ENCODE results near the gene RGS9BP.
"Not testable (repeated sequence)": the region's sequence is repeated elsewhere in the genome, so short reads cannot be mapped to it uniquely, and the experiment has no call there.

Gene RGS9BP

DNA sequence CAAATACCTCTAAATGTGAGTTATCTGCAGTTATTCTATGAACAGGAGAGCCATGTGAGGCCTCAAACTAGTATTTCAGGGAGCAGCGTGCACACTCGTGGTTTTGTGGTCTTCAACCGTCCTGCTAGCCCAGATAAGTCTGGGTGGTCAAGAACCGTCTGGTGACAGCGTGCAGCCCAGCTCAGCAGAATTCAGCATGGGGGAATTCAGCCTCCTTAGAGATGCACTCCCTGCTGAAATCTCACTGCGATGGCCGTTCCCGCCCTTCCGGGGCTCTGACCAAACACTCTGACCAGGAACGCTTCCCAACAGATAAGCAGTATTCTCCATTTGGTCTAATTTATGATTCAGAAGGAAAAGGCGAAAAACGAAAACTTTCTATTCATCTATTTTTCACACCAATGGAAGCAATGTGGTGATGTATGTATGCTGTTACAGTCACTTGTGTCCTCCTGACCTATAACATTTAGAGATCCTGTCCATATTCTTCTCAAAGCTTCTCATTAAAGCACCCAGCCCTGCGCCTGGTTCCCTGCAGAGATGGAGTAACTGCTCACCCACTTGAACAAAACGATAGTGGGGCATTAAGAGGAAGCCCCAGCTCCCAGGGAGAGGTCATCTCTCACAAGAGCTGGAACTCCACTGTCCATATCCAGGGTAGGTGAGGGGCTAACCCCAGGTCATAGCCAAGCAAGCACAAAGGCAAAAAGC is 3.6 kb upstream of the RGS9BP start:
- DNase-seq (ENCODE audit: low spot score), result no peak
- FAIRE-seq, result no peak

DNA sequence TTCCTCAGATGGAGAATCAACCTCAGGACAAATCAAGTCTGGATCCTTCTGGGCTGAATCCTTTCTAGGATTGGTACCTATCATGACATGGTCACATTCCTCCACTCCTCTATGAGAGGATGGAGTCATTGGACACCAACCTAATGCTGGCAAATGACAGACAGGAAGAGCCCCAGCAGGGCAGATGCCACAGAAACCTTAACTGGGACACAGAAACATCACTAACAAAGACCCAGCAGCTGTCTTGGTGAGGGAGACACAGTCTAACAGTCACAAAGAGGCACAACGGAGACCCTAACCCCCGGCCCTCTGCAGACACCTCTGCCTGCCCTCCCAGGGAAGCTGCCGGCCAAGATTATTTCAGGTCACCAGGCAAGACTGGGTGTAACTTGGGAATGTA is 2.8 kb upstream of the RGS9BP start:
- DNase-seq (ENCODE audit: low spot score) (no peak), FAIRE-seq (no peak)

DNA sequence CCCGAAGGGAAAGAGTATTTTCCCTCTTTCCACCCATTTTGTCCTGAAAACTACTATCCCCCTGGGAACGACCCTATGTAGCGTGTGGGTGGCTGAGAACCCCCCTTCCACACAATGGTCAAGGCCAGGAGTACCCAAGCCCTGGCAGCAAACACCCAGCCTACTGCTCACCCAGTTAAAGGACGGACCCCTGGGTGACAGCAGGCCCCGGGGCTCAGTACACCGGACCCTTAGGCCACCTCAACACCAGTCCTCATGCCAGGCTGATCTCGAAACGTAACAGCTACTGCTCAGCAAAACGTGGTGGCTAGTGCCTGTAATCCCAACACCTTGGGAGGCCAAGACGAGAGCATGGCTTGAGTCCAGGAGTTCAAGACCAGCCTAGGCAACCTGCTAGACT is 2.1 kb upstream of the RGS9BP start:
- no peak for DNase-seq (ENCODE audit: low spot score)
- FAIRE-seq, result no peak

DNA sequence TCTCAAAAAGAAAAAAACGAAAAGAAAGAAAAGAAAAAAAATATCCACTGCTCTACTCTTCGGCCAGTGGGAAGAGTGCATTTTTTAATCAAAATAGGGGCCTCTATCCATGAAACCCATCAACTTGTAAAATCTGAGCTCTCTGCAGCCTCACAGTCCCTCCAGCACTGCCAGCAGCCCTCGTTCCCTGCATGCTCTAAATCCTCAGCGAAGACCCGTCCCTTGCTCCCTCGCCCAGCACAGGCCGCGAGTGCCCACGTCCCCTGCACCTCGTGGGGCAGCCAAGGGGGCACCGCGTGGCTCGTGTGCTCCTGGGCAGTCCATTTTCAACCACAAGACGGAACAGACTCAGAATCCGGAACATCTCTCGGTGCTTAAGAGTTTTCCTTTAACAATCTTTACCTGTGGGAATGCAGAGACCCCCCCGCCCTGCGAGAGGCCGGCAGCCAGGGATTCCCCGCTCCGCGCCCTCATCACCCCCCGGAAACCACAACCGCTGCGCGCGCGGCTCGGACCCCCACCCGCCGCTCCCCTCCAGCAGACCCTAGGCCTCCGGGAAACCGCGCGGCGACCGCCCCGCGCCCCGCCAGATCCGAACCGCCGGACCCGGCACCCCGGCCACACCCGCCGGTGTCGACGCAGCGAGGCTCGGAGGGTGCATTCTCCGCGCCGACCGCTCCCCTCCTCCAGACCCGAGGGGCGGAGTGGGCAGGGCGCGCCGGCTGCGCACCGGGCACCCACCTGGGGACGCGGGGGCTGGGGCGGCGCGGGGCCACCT is 1.3 kb upstream of the RGS9BP start:
- DNase-seq (ENCODE audit: low spot score), result no peak
- FAIRE-seq, result no peak

DNA sequence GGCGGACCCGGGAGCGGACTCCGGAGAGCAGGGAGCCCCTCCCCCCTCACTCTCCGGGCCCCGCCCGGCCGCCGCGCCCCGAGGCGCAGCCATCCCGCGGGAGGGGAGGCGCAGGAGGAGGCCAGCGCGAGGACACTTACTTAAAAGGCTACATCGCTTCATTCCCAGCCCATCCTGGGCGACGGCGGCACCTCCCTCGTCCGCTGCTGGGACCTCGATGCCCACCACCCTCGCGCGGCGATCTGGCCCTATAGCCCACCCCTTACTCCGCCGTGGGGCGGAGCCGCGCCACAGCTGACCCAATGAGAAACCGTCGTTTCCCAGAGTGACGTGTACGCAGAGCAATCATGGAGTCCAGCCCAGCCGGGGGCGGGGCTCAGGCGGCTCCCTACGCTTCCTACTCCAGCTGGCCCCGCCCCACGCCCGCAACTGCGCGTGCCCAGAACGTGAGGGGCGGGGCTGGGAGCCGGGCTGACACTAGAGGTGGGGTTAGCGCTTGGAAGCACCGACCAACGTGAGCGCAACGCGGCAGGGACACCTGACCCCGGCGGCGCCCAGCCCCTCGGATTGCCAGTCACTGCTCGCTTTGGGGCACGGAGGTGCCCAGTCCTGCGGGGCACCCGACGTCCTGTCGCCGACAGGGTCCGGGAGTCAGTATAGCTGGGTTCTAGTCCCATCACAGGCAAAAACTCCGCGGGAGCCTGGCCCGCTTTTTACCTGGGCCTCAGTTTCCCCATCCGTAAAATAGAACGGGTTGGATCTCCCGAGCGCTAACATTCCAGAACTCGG is 523 bp upstream of the RGS9BP start, which contains the start of gene ANKRD27:
Gene ANKRD27 (minus strand): TSS at position 250 of the 789 bp plus-strand sequence. CDS start 16,165 bp downstream, outside the sequence.
- FAIRE-seq, result peak; percentile 74
- DNase-seq (ENCODE audit: low spot score), result peak; percentile 93

DNA sequence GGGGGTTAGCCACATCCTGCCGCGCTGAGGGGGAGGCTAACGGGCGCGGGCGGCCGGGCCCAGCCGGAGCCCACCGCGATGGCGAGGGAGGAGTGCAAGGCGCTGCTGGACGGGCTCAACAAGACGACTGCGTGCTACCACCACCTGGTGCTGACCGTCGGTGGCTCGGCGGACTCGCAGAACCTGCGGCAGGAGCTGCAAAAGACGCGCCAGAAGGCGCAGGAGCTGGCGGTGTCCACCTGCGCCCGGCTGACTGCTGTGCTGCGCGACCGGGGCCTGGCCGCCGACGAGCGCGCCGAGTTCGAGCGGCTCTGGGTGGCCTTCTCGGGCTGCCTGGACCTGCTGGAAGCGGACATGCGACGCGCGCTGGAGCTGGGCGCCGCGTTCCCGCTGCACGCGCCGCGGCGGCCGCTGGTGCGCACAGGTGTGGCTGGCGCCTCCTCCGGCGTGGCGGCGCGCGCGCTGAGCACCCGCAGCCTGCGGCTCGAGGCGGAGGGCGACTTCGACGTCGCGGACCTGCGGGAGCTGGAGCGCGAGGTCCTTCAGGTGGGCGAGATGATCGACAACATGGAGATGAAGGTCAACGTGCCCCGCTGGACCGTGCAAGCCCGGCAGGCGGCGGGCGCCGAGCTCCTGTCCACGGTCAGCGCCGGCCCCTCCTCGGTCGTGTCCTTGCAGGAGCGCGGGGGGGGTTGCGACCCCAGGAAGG is 692 bp downstream of the RGS9BP start:
- FAIRE-seq, result no peak
- no peak for DNase-seq (ENCODE audit: low spot score)

DNA sequence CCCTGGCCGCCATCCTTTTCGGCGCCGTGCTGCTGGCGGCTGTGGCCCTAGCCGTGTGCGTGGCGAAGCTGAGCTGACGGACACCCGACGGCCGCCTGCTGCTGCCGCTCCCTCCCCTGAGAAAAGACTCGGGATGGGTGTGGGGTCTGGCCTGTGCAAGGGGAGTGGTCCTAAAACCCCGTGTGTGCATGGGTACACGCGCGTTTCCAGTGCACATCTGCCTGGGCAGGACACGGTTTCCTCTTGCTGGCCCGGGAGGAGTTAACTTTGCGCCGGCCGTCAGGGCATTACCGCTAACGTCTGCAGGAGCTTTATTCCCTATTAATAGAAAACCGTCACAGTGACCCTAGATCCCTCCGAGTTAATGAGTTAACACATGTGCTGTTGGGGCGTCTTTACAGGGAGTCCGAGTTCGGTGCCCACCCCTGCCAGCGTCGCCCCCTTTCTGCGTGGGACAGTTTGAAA is 1.3 kb downstream of the RGS9BP start:
- FAIRE-seq (no peak), DNase-seq (ENCODE audit: low spot score) (no peak)

DNA sequence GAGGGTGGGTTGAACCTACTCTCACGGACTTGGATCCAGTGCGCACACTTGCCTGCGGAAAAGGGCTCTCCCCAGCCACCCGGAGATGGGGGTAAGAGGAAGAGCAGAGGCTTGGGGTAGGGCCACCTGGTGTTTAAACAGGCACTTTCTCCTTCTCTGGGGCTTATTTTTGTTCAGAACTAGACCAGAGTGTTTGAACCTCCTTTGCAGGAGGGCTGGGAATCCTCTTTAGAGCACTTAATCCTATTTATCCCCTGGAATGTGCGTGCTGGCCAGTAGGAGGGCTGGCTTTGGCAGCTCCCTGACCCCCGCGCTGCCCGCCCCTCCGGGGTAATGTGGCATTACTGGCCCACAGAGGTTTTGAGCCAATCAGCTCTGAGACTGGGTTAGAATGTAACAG is 2.0 kb downstream of the RGS9BP start:
- FAIRE-seq (no peak), DNase-seq (ENCODE audit: low spot score) (no peak)

DNA sequence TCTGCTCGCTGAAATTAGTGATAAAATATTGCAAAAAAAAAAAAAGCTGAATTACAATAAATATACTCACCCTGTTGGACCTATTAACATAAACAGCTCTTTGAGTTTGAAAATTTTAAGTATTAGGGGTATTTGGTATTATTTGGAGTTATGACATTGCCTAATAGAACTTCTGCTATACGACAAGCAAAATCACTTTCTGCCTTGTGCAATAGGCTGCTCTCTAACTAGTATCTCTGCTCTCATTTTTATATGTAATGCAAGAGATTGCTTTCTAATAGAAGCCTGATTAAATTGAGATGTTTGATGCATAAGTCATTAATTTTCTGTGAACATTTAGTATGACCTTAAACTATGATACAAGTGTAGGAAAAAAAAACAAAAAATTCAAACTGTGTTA is 5.3 kb downstream of the RGS9BP start:
- DNase-seq (ENCODE audit: low spot score) (no peak), FAIRE-seq (no peak)

DNA sequence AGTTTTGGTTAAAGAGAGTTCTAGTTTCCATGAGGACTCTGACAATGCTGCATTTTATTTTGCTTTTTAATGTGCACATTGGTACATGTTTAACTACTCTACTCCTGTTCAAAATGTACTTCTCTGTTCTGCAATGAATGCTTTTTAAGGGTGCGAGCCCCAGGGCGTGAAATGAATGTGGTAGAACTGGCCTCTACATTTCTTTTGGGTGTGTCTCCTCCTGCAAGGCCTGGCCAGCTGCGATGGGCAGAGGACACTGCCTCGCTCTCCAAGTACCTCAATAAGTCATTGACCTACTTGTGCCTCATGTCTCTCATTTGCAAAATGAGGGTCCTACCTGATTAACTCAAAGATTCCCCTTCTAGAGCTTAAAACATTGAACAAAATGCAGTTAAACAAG is 6.7 kb downstream of the RGS9BP start:
- DNase-seq (ENCODE audit: low spot score) (no peak), FAIRE-seq (no peak)

DNA sequence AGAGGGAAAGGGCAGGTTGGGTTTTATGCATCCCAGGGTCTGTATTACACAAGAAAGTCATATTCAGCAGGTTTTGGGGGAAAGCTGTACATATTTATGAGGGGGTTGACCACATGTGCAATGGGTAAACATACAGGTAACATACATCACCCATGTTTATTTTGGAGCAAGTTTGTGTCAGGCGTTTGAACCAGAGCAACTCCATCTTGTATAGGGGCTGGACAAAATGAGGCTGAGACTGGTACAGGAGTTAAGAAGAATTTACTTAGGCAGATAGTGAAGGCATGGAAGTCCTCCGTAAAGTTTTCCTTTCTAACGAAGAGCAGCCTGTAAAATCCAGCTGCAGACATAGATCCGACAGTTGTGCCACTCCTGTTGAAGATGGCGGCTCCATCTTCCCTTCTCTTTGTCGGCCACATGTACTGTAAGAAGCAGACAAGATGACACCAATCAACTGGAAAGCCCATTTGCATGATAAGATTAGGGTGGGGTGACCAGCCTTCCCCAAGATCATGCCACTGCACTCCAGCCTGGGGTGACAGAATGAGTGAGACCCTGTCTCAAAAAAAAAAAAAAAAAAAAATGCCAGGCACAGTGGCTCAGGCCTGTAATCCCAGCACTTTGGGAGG is 11.3 kb downstream of the RGS9BP start:
- DNase-seq (ENCODE audit: low spot score) (no peak), FAIRE-seq (no peak)

DNA sequence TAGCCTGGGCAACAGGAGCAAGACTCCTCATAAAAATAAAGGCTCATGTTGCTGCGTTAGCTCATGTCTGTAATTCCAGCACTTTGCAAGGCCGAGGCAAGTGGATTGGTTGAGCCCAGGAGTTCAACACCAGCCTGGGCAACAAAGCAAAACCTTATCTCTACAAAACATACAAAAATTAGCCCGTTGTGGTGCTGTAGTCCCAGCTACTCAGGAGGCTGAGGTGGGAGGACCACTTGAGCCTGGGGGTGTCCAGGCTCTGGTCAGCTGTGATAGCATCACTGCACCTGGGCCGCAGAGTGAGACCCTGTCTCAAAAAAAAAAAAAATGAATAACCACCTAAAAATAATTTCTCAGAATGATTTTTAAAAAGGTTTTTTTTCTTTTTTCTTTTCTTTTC is 12.0 kb downstream of the RGS9BP start:
- FAIRE-seq (no peak), DNase-seq (ENCODE audit: low spot score) (no peak)

DNA sequence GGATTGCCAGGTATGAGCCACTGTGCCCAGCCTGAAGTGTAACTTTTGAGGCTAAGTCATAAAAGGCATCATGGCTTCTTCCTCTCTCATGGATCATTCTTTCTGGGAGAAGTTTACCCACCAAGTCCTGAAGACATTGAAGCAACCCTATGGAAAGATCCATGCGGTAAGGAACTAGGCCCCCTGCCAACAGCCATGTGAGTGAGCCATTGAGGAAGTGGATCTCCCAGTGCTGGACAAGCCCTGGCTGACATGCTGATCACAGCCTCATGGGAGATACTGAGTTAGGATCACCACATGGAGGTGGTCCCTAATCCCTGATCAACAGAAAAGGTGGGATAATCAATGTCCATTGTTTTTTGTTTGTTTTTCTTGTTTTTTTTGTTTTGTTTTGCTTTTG is 12.7 kb downstream of the RGS9BP start:
- DNase-seq (ENCODE audit: low spot score) (no peak), FAIRE-seq (no peak)

DNA sequence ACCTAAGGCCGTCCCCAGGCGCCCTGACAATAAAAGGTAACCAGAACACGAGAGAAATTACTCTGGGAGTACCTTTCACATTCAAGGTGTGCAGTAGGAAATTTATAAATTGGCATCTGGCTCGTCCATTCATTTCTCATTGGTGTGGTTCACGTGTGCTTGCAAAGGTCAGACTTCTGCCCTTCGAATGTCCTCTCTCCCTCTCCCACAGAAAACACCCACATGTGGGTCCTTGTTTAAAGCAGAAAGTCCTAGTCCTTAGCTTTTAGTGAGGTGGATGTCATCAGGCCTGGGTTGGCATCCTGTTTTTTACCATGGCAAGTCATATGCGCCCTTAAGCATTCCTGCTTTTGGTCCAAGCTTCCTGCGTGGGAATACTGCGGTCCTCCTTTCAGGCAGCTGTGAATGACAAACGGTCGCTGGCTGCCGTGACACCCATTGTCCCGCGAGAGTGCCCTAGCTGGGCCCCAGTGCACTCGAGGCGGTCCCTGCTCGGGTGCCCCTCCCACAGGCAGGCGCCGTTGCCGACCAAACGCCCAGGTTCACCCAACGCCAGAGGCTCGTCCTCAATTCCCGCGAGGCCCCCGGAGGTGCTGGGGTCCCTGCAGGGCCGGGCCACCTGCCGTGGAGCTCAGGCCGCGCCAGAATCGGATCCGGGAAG is 15.8 kb downstream of the RGS9BP start, which contains the start of gene NUDT19:
Gene NUDT19 (plus strand): TSS at position 531 of the 661 bp plus-strand sequence. CDS start 140 bp downstream, outside the sequence.
- DNase-seq (ENCODE audit: low spot score), result peak; percentile 75
- no peak for FAIRE-seq

DNA sequence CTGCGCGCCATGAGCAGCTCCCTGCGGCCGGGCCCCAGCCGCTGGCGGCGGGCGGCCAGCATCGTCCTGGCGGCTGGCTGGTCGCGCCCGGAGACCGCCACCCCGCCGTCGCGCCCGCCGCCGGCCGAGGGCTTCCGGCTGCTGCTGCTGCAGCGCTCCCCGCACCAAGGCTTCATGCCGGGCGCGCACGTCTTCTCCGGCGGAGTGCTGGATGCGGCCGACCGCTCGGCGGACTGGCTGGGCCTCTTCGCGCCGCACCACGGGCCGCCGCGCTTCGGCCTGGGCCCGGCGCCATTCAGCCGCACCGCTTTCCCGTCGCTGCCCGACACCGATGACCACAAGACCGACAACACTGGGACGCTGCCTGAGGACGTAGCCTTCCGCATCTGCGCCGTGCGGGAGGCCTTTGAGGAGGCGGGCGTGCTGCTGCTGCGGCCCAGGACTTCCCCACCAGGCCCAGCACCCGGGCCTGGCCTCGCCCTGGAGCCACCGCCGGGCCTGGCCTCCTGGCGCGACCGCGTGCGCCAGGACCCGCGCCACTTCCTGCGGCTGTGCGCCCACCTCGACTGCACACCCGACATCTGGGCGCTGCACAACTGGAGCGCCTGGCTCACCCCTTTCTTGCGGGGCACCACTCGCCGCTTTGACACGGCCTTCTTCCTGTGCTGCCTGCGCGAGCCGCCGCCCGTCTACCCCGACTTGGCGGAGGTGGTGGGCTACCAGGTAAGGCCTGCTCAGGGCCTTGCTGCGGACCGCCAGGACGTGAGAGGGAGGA is 16.5 kb downstream of the RGS9BP start:
- peak; percentile 41 for DNase-seq (ENCODE audit: low spot score)
- no peak for FAIRE-seq

DNA sequence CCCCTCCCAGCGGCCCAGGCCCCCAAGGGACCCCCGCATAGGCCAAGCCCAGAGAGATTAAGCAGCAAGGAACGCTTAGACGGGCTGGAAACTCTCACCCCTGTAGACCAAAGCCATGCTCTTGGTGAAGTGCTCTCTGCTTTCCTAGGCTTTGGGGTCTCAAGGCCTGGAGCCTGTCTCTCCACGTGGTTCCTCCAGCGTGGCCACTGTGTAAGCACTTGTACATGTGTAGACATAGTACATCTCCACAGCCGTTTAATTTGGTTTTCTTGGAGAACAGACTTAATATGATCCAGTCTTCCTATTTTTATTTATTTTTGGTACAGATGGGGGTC is 17.0 kb downstream of the RGS9BP start:
- DNase-seq (ENCODE audit: low spot score) (no peak), FAIRE-seq (no peak)

DNA sequence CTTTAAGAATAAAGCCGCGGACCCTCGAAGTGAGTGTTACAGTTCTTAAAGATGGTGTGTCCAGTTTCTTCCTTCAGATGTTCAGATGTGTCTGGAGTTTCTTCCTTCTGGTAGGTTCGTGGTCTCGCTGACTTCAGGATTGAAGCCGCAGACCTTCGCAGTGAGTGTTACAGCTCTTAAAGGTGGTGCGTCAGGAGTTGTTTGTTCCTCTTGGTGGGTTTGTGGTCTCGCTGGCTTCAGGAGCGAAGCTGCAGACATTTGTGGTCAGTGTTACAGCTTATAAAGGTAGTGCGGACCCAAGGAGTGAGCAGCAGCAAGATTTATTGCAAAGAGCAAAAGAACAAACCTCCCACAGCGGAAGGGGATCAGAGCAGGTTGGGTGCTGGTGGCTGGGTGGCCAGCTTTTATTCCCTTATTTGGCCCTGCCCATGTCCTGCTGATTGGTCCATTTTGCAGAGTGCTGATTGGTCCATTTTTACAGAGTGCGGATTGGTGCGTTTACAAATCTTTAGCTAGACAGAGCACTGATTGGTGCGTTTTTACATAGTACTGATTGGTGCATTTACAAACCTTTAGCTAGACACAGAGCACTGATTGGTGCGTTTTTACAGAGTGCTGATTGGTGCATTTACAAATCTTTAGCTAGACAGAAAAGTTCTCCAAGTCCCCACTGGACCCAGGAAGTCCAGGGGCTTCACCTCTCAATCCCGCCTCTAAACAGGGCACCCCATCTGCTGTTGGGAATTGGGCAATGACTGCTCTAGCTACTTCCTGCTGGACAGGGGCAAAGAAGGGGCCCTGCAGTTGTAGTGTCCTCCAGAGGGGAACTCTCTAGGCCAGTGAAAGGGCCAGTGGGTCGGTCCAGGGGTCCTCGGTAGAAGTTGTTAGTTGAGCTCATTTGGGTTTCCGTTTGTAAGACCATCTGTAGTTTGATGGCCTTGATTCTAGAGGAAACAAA is 17.8 kb downstream of the RGS9BP start:
- FAIRE-seq; DNase-seq (ENCODE audit: low spot score): not testable (repeated sequence)

DNA sequence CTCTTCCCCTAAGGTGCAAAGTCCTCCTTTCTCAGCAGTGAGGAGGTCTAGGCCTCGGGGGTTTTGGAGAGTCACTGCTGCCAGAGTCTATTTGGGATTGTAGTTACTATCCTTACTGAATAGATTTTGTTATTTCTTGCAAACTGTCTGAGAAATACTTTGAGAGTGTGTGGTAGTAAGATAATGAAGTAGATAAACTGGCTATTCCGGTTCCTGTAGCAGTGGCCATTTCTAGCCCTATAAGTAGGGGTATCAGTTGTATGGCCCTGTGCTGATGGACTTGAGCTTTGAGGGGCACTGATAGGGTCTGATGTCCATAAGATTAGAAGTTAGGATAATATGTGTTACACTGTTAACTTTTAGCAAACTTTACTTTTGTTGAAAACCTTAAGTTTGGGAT is 18.7 kb downstream of the RGS9BP start:
- FAIRE-seq; DNase-seq (ENCODE audit: low spot score): not testable (repeated sequence)
